GM18511 (cell line): ENCODE data around the gene MYLK.

Source experiments
- ATAC-seq: cut with Tn5 transposase; IDR thresholded peaks from one replicate; pipeline ENCODE4 v1.9.1; 2021; ENCODE audit warnings: mild to moderate bottlenecking, moderate library complexity; ENCODE audit not compliant: unreplicated experiment

The MYLK gene

GRCh38 chr3:123568034-123568433 is 316.1 kb downstream of the MYLK start:
- no peak for ATAC-seq

GRCh38 chr3:123564056-123564455 is 320.1 kb downstream of the MYLK start:
- ATAC-seq, result no peak

GRCh38 chr3:123562547-123562946 is 321.6 kb downstream of the MYLK start:
- ATAC-seq, result no peak

DNA sequence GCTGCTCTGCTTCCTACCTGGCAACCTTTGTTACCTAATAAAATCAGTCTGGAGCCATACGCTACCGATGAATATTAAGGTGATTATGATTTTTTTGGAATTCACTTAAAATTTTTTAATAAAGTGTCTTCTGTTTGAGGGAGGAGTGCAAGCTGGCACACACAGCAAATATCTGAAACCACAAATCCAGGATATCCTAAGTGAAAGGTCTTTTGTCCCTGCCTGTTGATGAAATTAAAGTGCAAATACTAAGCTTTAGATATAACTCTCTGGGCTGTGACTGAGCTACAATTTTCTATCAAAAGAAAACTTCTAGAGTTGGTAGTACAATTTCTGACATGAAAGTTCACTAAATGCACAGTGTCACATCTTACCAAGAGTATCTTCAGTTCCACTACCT is 322.9 kb downstream of the MYLK start:
- ATAC-seq, result no peak
